ENCODE results near the gene ANKS6.

DNA sequence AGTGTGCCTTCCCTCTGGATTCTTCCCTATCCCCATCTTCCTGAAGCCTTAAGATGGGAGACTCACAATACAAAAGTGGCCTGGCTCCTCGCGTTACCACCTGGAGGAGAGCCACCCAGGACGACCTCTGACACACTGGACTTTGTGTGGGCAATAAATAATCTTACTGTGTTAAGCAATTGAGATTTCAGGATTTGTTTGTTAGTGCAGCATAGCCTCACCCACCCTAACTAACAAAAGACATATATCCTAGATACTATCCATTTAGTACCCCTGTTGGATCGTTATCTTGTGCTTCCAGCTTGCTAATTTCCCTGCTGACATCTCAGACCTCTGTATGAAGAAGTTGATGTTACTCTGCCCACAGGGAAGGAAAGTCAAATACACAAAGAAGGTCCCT is 95.6 kb downstream of the ANKS6 start:
- TF ChIP-seq, protein P1, sequence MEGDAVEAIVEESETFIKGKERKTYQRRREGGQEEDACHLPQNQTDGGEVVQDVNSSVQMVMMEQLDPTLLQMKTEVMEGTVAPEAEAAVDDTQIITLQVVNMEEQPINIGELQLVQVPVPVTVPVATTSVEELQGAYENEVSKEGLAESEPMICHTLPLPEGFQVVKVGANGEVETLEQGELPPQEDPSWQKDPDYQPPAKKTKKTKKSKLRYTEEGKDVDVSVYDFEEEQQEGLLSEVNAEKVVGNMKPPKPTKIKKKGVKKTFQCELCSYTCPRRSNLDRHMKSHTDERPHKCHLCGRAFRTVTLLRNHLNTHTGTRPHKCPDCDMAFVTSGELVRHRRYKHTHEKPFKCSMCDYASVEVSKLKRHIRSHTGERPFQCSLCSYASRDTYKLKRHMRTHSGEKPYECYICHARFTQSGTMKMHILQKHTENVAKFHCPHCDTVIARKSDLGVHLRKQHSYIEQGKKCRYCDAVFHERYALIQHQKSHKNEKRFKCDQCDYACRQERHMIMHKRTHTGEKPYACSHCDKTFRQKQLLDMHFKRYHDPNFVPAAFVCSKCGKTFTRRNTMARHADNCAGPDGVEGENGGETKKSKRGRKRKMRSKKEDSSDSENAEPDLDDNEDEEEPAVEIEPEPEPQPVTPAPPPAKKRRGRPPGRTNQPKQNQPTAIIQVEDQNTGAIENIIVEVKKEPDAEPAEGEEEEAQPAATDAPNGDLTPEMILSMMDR (IDR thresholded peaks at IDR 0.05; ENCODE audit: poor library complexity, severe bottlenecking), result no peak
- no peak for TF ChIP-seq POLR2AphosphoS5 (IDR thresholded peaks at IDR 0.05)
- no peak for TF ChIP-seq TAF1 (IDR thresholded peaks at IDR 0.05; ENCODE audit: low read depth)

All from neural cell (in vitro differentiated cells).